Nephron progenitor cell (in vitro differentiated cells): ENCODE results near the gene CADM4.
A peak's percentile ranks its signal among the peaks of the same experiment; 100 is the strongest.
"Not testable (repeated sequence)": the region's sequence is repeated elsewhere in the genome, so short reads cannot be mapped to it uniquely, and the experiment has no call there.

Source experiments
- DNase-seq: peaks from one replicate; pipeline ENCODE4 v3.0.0; 2021
- H3K27ac Mint-ChIP-seq: 2 replicates; pipeline ENCODE4 v1.8.0; 2021; ENCODE audit warnings: mild to moderate bottlenecking, moderate library complexity, mixed read lengths
- H3K27me3 Mint-ChIP-seq: 2 replicates; pipeline ENCODE4 v1.8.0; 2021; ENCODE audit warnings: mild to moderate bottlenecking, low read depth, mixed read lengths; ENCODE audit not compliant: poor library complexity
- H3K36me3 Mint-ChIP-seq: 2 replicates; pipeline ENCODE4 v1.8.0; 2021; ENCODE audit warnings: low read depth, mixed read lengths
- H3K4me1 Mint-ChIP-seq: 2 replicates; pipeline ENCODE4 v1.8.0; 2021; ENCODE audit warnings: mixed read lengths
- H3K4me3 Mint-ChIP-seq: 2 replicates; pipeline ENCODE4 v1.8.0; 2021; ENCODE audit warnings: mild to moderate bottlenecking, moderate library complexity, mixed read lengths
- H3K9me3 Mint-ChIP-seq: 2 replicates; pipeline ENCODE4 v1.8.0; 2021; ENCODE audit warnings: mild to moderate bottlenecking, moderate library complexity, mixed read lengths
- TF ChIP-seq, protein P1 (sequence below): fragments of 200-600 bp; sonication (generic); IDR thresholded peaks from 2 replicates; pipeline ENCODE4 v1.5.0; 2021; ENCODE audit warnings: antibody characterized with exemption

The CADM4 gene

DNA sequence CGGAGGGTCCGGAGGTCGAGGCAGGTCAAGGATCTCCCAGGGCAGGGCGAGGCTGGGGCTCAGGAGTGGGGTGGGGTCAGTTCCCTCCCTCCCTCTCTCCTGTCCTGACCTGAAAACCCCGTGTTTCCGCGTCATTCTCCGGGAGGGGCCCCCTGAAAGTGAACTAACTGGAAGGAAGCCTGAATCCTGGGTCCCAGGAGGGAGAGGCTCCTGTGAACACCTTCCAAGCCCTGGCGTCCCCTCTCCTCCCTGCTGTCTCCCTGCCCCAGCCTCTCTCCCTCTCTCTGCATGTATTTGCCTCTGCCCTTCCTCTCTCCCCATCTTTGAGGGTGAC is 741 bp upstream of the CADM4 start:
- peaks cover 9% of the 10 kb centered on the region for H3K9me3 Mint-ChIP-seq
- no peak for DNase-seq
- TF ChIP-seq, protein P1, sequence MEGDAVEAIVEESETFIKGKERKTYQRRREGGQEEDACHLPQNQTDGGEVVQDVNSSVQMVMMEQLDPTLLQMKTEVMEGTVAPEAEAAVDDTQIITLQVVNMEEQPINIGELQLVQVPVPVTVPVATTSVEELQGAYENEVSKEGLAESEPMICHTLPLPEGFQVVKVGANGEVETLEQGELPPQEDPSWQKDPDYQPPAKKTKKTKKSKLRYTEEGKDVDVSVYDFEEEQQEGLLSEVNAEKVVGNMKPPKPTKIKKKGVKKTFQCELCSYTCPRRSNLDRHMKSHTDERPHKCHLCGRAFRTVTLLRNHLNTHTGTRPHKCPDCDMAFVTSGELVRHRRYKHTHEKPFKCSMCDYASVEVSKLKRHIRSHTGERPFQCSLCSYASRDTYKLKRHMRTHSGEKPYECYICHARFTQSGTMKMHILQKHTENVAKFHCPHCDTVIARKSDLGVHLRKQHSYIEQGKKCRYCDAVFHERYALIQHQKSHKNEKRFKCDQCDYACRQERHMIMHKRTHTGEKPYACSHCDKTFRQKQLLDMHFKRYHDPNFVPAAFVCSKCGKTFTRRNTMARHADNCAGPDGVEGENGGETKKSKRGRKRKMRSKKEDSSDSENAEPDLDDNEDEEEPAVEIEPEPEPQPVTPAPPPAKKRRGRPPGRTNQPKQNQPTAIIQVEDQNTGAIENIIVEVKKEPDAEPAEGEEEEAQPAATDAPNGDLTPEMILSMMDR = no peak
- no peak overlapping the region for H3K27ac Mint-ChIP-seq
- peaks cover 15% of the 10 kb centered on the region for H3K36me3 Mint-ChIP-seq
- H3K4me1 Mint-ChIP-seq = peaks cover 35% of the 10 kb centered on the region
- H3K27me3 Mint-ChIP-seq = peaks cover 72% of the 10 kb centered on the region
- H3K4me3 Mint-ChIP-seq = peak overlapping the region; percentile 82

DNA sequence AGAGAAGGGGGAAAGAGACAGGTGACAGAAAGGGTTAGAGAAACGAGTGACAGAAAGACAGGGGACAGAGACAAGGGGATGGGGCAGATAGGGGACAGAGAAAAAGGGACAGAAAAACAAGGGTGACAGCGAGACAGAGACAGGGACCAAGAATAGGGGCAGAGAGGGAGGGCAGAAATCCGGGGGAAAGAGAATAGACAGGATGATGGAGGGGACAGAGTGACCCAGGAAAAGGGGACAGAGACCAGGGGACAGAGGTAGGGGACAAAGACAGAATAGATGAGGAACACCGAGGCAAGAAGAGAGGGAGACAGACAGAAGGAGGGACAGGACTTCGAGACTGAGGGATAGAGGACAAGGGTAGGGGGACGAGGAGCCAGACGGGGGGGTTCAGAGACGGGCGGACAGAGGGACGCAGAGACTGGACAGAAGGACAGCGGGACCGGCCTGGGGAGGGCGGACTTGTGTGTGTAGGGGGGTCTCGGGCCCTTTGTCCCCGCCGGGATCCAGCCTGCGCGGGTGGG is 593 bp downstream of the CADM4 start:
- H3K36me3 Mint-ChIP-seq = peaks cover 4% of the 10 kb centered on the region
- H3K27ac Mint-ChIP-seq = no peak overlapping the region
- H3K4me1 Mint-ChIP-seq = peaks cover 44% of the 10 kb centered on the region

DNA sequence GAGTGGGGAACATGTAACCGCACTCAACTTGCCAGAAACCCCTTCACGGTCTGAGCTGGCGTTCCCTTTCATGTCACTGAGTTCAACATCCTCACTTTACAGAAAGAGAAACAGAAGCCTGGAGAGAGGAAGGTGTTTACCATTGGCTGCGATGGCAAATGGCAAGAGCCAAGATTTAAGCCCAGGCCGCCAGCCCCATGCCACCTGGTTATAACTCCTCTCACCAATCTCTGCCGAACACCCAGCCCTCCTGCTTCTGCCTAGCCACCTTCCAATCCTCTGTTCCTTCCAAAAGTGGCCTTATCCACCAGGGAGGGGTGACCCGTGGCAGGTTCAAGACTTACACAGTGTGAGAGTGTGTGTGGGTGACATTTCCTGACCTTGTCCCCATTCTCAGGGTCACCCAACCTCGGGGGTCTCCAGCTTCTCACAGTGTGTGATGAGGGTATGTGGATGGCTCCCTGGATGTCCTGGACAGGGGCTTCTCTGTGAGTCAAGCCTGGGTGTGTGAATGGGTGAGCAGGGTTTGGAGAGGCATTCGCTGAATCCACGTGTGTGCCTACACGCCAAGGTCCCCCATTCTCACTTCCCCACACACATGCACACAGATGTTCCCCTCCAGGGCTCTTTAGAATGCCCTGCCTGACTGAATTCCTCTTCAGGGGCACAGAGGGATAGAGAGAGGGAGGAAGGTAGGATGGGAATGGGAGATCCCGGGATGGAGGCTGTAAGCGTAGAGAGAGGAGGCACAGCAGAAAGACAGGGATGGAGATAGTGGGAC is 1.2 kb downstream of the CADM4 start:
- Mint-ChIP-seq H3K36me3 (peaks cover 4% of the 10 kb centered on the region), H3K9me3 (peaks cover 5% of the 10 kb centered on the region), H3K4me3 (peak overlapping the region; percentile 95), H3K27me3 (peaks cover 59% of the 10 kb centered on the region), H3K4me1 (peaks cover 44% of the 10 kb centered on the region), H3K27ac (no peak overlapping the region)
- DNase-seq = no peak
- TF ChIP-seq, protein P1 = no peak

More for the DNA sequence above, 593 bp downstream of the CADM4 start:
- peaks cover 5% of the 10 kb centered on the region for H3K9me3 Mint-ChIP-seq
- H3K4me3 Mint-ChIP-seq = peak overlapping the region; percentile 95
- TF ChIP-seq, protein P1 = no peak
- H3K27me3 Mint-ChIP-seq = peaks cover 63% of the 10 kb centered on the region
- DNase-seq = no peak

DNA sequence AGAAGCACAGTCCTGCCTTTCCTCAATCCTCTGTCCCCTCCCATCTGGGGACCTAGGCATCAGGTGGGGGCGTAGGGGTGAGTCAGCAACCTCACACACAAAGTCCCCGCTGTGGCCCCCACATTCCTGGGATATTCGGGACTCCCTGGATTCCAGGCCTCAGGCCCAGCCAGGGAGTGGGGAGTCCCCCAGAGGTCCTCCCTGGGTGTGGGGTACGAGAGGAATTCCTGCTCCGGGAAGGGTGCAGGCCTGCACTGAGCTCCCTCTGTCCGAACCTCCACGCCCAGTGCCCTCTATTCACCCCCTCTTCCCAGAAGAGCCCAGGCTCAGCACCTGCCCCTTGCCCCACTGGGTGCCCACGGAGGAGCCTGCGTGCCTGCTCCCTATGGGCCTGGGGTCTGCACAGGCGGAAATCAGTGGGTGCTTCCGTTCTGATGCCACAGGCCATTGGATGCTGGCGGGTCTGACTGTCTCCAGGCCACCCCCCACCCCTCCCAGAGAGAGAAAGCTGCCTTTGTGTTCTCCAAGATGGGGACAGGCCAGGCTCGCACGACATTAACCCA is 3.4 kb downstream of the CADM4 start:
- DNase-seq = no peak
- H3K4me1 Mint-ChIP-seq = peaks cover 40% of the 10 kb centered on the region
- peaks cover 48% of the 10 kb centered on the region for H3K27me3 Mint-ChIP-seq
- peaks cover 1% of the 10 kb centered on the region for H3K9me3 Mint-ChIP-seq
- peaks cover 4% of the 10 kb centered on the region for H3K36me3 Mint-ChIP-seq
- no peak overlapping the region for H3K4me3 Mint-ChIP-seq
- no peak overlapping the region for H3K27ac Mint-ChIP-seq
- TF ChIP-seq, protein P1 = no peak

DNA sequence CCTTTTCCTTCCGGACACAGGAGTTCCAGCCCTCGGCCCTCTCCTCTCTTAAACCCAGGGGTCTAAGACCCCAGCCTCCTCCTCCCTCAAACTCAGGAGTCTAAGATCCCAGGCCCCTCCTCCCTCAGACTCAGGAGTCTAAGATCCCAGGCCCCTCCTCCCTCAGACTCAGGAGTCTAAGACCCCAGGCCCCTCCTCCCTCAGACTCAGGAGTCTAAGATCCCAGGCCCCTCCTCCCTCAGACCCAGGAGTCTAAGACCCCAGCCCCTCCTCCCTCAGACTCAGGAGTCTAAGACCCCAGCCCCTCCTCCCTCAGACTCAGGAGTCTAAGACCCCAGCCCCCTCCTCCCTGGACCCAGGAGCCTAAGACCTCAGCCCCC is 4.1 kb downstream of the CADM4 start:
- H3K36me3 Mint-ChIP-seq, H3K9me3 Mint-ChIP-seq: not testable (repeated sequence)
- peaks cover 38% of the 10 kb centered on the region for H3K4me1 Mint-ChIP-seq
- peaks cover 41% of the 10 kb centered on the region for H3K27me3 Mint-ChIP-seq
- peak overlapping the region; percentile 82 for H3K4me3 Mint-ChIP-seq
- peak; percentile 49 for DNase-seq
- peak overlapping the region; percentile 82 for H3K27ac Mint-ChIP-seq

DNA sequence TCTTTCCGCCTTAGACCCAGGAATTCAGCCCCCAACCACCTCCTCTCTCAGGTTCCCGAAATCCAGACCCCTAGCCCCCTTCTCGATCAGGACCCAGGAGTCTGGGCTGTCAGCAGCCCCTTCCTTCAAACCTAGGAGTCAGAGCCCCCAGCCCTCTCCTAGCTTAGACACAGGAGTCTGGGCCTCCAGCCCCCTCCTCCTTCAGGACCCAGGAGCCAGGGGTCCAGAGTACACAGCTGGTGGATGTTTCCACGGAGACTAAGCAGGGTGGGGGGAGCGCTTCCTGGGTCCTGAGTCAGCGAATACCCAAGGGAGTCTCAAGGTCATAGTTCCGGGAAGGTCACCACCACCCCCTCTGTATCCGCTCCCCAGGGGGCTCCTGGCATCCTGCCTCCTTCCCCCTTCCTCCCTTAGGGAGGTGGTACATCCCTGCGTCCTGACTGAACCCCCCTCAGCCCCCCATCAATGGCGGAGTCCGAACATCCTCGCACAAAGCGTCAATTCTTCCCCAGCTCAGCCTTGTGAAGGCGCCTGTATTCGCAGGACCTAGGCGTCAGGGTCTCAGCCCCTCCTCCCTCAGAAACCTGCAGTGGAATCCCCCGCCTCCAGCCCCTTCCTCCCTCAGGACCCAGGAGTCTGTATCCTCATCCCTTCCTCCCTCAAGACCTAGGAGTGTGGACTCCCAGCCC is 4.6 kb downstream of the CADM4 start:
- DNase-seq = peak; percentile 52
- peak overlapping the region; percentile 82 for H3K4me3 Mint-ChIP-seq
- H3K27ac Mint-ChIP-seq = peak overlapping the region; percentile 82
- H3K36me3 Mint-ChIP-seq = peaks cover 4% of the 10 kb centered on the region
- peaks cover 38% of the 10 kb centered on the region for H3K4me1 Mint-ChIP-seq
- H3K27me3 Mint-ChIP-seq = peaks cover 40% of the 10 kb centered on the region
- no peaks in the 10 kb centered on the region for H3K9me3 Mint-ChIP-seq
- TF ChIP-seq, protein P1 = no peak
